Measurements from ENCODE around the gene ANO8. TPM values are rescaled to one million over a fixed set of nuclear protein-coding genes. Genes with fewer than 3 reads are reported as not detected.

ANO8 gene
- total and polyA plus RNA-seq, 2 donors (not counting 3 experiments of a cell fraction or from before 2014, with no cell fraction given): 3.5 to 6.8 TPM

GRCh38 chr19:17351815-17352435 is 17.3 kb upstream of the ANO8 start:
- no peaks in the 10 kb centered on the region for H3K27me3 ChIP-seq (ENCODE audit: control insufficient read depth in 2 of 2, insufficient read depth in 2 of 2, low read length in 2 of 2)
- no peaks in the 10 kb centered on the region for H4K20me1 ChIP-seq (replicated peaks; ENCODE audit: control insufficient read depth, extremely low read depth, insufficient read depth, low read length)
- TF ChIP-seq MAX (IDR thresholded peaks at IDR 0.05; ENCODE audit: insufficient read depth, insufficient read length) (no peak), POLR2AphosphoS5 (IDR thresholded peaks at IDR 0.05; ENCODE audit: insufficient read depth, low read depth, low read length) (no peak), EZH2 (IDR thresholded peaks at IDR 0.05; ENCODE audit: borderline replicate concordance, low read depth, low read length, severe bottlenecking) (no peak), POLR2A (IDR thresholded peaks at IDR 0.05; ENCODE audit: low read depth, low read length) (no peak), JUN (IDR thresholded peaks at IDR 0.05; ENCODE audit: borderline replicate concordance, insufficient read depth, insufficient read length, low read depth) (no peak), FOS (IDR thresholded peaks at IDR 0.05; ENCODE audit: borderline replicate concordance, insufficient read depth, low read length) (no peak), GATA2 (IDR thresholded peaks at IDR 0.05; ENCODE audit: insufficient read depth, insufficient read length, low read depth, low read length) (no peak), MYC (IDR thresholded peaks at IDR 0.05; ENCODE audit: low read depth, low read length) (no peak), CTCF (IDR thresholded peaks at IDR 0.05; ENCODE audit: extremely low read depth in 1 of 2, insufficient read depth in 1 of 2, low read depth in 1 of 2, low read length in 2 of 2) (no peak)
- H3K79me2 ChIP-seq (ENCODE audit: control insufficient read depth, insufficient read depth, low read length): no peaks in the 10 kb centered on the region
- no peak overlapping the region for H3K4me2 ChIP-seq (ENCODE audit: insufficient read depth, low read length)
- BruUV-seq (replicated peaks): no TSS peak
- H3K4me1 ChIP-seq (ENCODE audit: control insufficient read depth, extremely low read depth, insufficient read depth, low read length): peaks cover 35% of the 10 kb centered on the region
- H2AFZ ChIP-seq (ENCODE audit: low read depth, low read length): no peak overlapping the region
- H3K9me3 ChIP-seq (replicated peaks; ENCODE audit: control insufficient read depth, insufficient read depth, low read length): no peaks in the 10 kb centered on the region
- no peaks in the 10 kb centered on the region for H3K36me3 ChIP-seq (ENCODE audit: control insufficient read depth in 2 of 2, extremely low read depth in 1 of 2, insufficient read depth in 2 of 2, low read length in 2 of 2)
- DNase-seq (ENCODE audit: low read depth, low spot score) (no peak), FAIRE-seq (no peak)
- no peaks in the 10 kb centered on the region for H3K9me1 ChIP-seq (replicated peaks; ENCODE audit: control insufficient read depth, extremely low read depth, insufficient read depth, low read length)
- H3K27ac ChIP-seq (ENCODE audit: insufficient read depth, low read depth, low read length): no peak overlapping the region
- ChIA-PET CTCF (no interaction called here), POLR2A (no interaction called here)
- no peak overlapping the region for H3K4me3 ChIP-seq (replicated peaks in 1 of 3; ENCODE audit: insufficient read depth in 1 of 3, low read depth in 1 of 3, low read length in 3 of 3)
- dilution Hi-C loops (cut with MboI; ENCODE audit: extremely low pct_ligation_motif_present, low sequenced_read_pairs): no loop called here
- intact Hi-C loops (cut with micrococcal nuclease): no loop called here
- H3K9ac ChIP-seq (replicated peaks; ENCODE audit: extremely low read depth, insufficient read depth, low read length): no peak overlapping the region

Measured in endothelial cell of umbilical vein (primary cell).